ENCODE measurements around the gene VAV2. TPM values are rescaled to one million over a fixed set of nuclear protein-coding genes. Genes with fewer than 3 reads are reported as not detected.

VAV2 gene
- polyA plus RNA-seq, 3 donors from 2014 or later, result 0.12 to 0.28 TPM; not detected in 1

GRCh38 chr9:134014946-134015345, 22.8 kb upstream of the VAV2 start:
- Mint-ChIP-seq H3K36me3 (peaks cover 0 to 3% (median 0%) of the 10 kb centered on the region in 3 donors), H3K4me1 (no peaks in the 10 kb centered on the region), H3K4me3 (no peak overlapping the region), H3K9me3 (peaks cover 0 to 8% (median 2%) of the 10 kb centered on the region in 6 donors), H3K27ac (no peak overlapping the region), H3K27me3 (ENCODE audit: low read depth in 3 of 3) (peaks cover 0 to 1% (median 0%) of the 10 kb centered on the region in 3 donors)
- no peak for DNase-seq

GRCh38 chr9:134011401-134011800, 19.3 kb upstream of the VAV2 start:
- DNase-seq, result no peak
- Mint-ChIP-seq H3K4me1 (no peaks in the 10 kb centered on the region), H3K9me3 (peaks cover 0 to 8% (median 2%) of the 10 kb centered on the region in 6 donors), H3K36me3 (no peaks in the 10 kb centered on the region), H3K27ac (no peak overlapping the region), H3K4me3 (no peak overlapping the region), H3K27me3 (ENCODE audit: low read depth in 3 of 3) (peaks cover 0 to 4% (median 1%) of the 10 kb centered on the region in 3 donors)

GRCh38 chr9:134010310-134011173, 18.4 kb upstream of the VAV2 start:
- Mint-ChIP-seq H3K27ac (no peak overlapping the region), H3K9me3 (peaks cover 0 to 8% (median 2%) of the 10 kb centered on the region in 6 donors), H3K36me3 (no peaks in the 10 kb centered on the region), H3K4me1 (no peaks in the 10 kb centered on the region), H3K27me3 (ENCODE audit: low read depth in 3 of 3) (peaks cover 0 to 4% (median 1%) of the 10 kb centered on the region in 3 donors), H3K4me3 (no peak overlapping the region)
- DNase-seq, result no peak

GRCh38 chr9:134007571-134007970, 15.4 kb upstream of the VAV2 start:
- no peaks in the 10 kb centered on the region for H3K4me1 Mint-ChIP-seq
- peaks cover 0 to 4% (median 1%) of the 10 kb centered on the region in 3 donors for H3K27me3 Mint-ChIP-seq (ENCODE audit: low read depth in 3 of 3)
- no peak overlapping the region for H3K4me3 Mint-ChIP-seq
- H3K27ac Mint-ChIP-seq, result no peak overlapping the region
- DNase-seq, result no peak
- H3K36me3 Mint-ChIP-seq, result no peaks in the 10 kb centered on the region
- no peaks in the 10 kb centered on the region for H3K9me3 Mint-ChIP-seq

GRCh38 chr9:134007150-134007549, 15.0 kb upstream of the VAV2 start:
- H3K27me3 Mint-ChIP-seq (ENCODE audit: low read depth in 3 of 3), result peaks cover 0 to 4% (median 1%) of the 10 kb centered on the region in 3 donors
- H3K9me3 Mint-ChIP-seq, result no peaks in the 10 kb centered on the region
- H3K27ac Mint-ChIP-seq, result no peak overlapping the region
- no peak overlapping the region for H3K4me3 Mint-ChIP-seq
- no peaks in the 10 kb centered on the region for H3K4me1 Mint-ChIP-seq
- H3K36me3 Mint-ChIP-seq, result no peaks in the 10 kb centered on the region
- DNase-seq, result no peak

GRCh38 chr9:134005381-134005780, 13.3 kb upstream of the VAV2 start:
- H3K27me3 Mint-ChIP-seq (ENCODE audit: low read depth in 3 of 3), result peaks cover 0 to 9% (median 1%) of the 10 kb centered on the region in 3 donors
- no peak for DNase-seq
- no peaks in the 10 kb centered on the region for H3K36me3 Mint-ChIP-seq
- no peaks in the 10 kb centered on the region for H3K9me3 Mint-ChIP-seq
- no peak overlapping the region for H3K4me3 Mint-ChIP-seq
- H3K4me1 Mint-ChIP-seq, result no peaks in the 10 kb centered on the region
- H3K27ac Mint-ChIP-seq, result no peak overlapping the region

- no peaks in the 10 kb centered on the region for H3K4me1 Mint-ChIP-seq
- H3K36me3 Mint-ChIP-seq, result no peaks in the 10 kb centered on the region
- H3K27me3 Mint-ChIP-seq (ENCODE audit: low read depth in 3 of 3), result peaks cover 0 to 9% (median 1%) of the 10 kb centered on the region in 3 donors
- no peaks in the 10 kb centered on the region for H3K9me3 Mint-ChIP-seq
- no peak overlapping the region for H3K27ac Mint-ChIP-seq
- DNase-seq, result no peak
- no peak overlapping the region for H3K4me3 Mint-ChIP-seq
Observed at GRCh38 chr9:134004881-134005280, 12.8 kb upstream of the VAV2 start.

GRCh38 chr9:134004131-134004873, 12.2 kb upstream of the VAV2 start:
- no peaks in the 10 kb centered on the region for H3K36me3 Mint-ChIP-seq
- no peak overlapping the region for H3K27ac Mint-ChIP-seq
- H3K9me3 Mint-ChIP-seq, result no peaks in the 10 kb centered on the region
- no peak for DNase-seq
- no peaks in the 10 kb centered on the region for H3K4me1 Mint-ChIP-seq
- peaks cover 0 to 9% (median 1%) of the 10 kb centered on the region in 3 donors for H3K27me3 Mint-ChIP-seq (ENCODE audit: low read depth in 3 of 3)
- H3K4me3 Mint-ChIP-seq, result no peak overlapping the region

GRCh38 chr9:134003237-134003636, 11.1 kb upstream of the VAV2 start:
- H3K9me3 Mint-ChIP-seq, result no peaks in the 10 kb centered on the region
- no peak overlapping the region for H3K4me3 Mint-ChIP-seq
- no peaks in the 10 kb centered on the region for H3K36me3 Mint-ChIP-seq
- no peak for DNase-seq
- no peaks in the 10 kb centered on the region for H3K4me1 Mint-ChIP-seq
- H3K27ac Mint-ChIP-seq, result no peak overlapping the region
- peaks cover 0 to 6% (median 1%) of the 10 kb centered on the region in 3 donors for H3K27me3 Mint-ChIP-seq (ENCODE audit: low read depth in 3 of 3)

- Mint-ChIP-seq H3K27ac (peak overlapping the region in 1 of 6 donors; percentile 49), H3K27me3 (ENCODE audit: low read depth in 3 of 3) (peaks cover 0 to 5% (median 1%) of the 10 kb centered on the region in 3 donors), H3K9me3 (no peaks in the 10 kb centered on the region), H3K36me3 (no peaks in the 10 kb centered on the region), H3K4me1 (no peaks in the 10 kb centered on the region), H3K4me3 (no peak overlapping the region)
- no peak for DNase-seq
Observed at GRCh38 chr9:134002796-134003195, 10.7 kb upstream of the VAV2 start.

GRCh38 chr9:133999851-134000265, 7.7 kb upstream of the VAV2 start:
- H3K4me1 Mint-ChIP-seq, result no peaks in the 10 kb centered on the region
- no peak overlapping the region for H3K27ac Mint-ChIP-seq
- no peaks in the 10 kb centered on the region for H3K36me3 Mint-ChIP-seq
- H3K27me3 Mint-ChIP-seq (ENCODE audit: low read depth in 3 of 3), result peaks cover 0 to 8% (median 1%) of the 10 kb centered on the region in 3 donors
- no peaks in the 10 kb centered on the region for H3K9me3 Mint-ChIP-seq
- H3K4me3 Mint-ChIP-seq, result no peak overlapping the region
- DNase-seq, result no peak

GRCh38 chr9:133998915-133999595, 6.9 kb upstream of the VAV2 start:
- Mint-ChIP-seq H3K9me3 (no peaks in the 10 kb centered on the region), H3K27ac (no peak overlapping the region), H3K27me3 (ENCODE audit: low read depth in 3 of 3) (peaks cover 0 to 8% (median 3%) of the 10 kb centered on the region in 3 donors), H3K4me3 (no peak overlapping the region), H3K4me1 (no peaks in the 10 kb centered on the region), H3K36me3 (no peaks in the 10 kb centered on the region)
- no peak for DNase-seq

- peaks cover 0 to 2% of the 10 kb centered on the region in 2 donors for H3K4me1 Mint-ChIP-seq
- no peak for DNase-seq
- H3K27me3 Mint-ChIP-seq (ENCODE audit: low read depth in 3 of 3), result peaks cover 0 to 8% (median 3%) of the 10 kb centered on the region in 3 donors
- no peak overlapping the region for H3K27ac Mint-ChIP-seq
- no peak overlapping the region for H3K4me3 Mint-ChIP-seq
- H3K9me3 Mint-ChIP-seq, result no peaks in the 10 kb centered on the region
- H3K36me3 Mint-ChIP-seq, result no peaks in the 10 kb centered on the region
Observed at GRCh38 chr9:133997584-133997983, 5.5 kb upstream of the VAV2 start.
